Measurements from ENCODE around the gene LIMA1.
"Not testable (repeated sequence)": the region's sequence is repeated elsewhere in the genome, so short reads cannot be mapped to it uniquely, and the experiment has no call there.

Gene LIMA1

DNA sequence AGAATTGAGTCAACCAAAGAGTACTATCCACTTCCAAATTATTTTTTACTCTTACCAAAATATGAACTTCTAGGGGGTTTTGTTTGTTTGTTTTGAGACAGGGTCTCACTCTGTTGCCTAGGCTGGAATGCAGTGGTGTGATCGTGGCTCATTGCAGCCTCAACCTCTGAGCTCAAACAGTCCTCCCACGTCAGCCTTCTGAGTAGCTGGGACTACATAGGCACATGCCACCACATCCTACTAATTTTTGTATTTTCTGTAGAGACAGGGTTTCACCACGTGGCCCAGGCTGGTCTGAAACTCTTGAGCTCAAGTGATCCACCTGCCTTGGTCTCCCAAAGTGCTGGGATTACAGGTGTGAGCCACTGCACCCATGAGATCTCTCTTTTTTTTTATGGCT lies 7.4 kb upstream of the LIMA1 start:
- not testable (repeated sequence) for H3K27ac ChIP-seq; DNase-seq (ENCODE audit: low read depth, low spot score)

DNA sequence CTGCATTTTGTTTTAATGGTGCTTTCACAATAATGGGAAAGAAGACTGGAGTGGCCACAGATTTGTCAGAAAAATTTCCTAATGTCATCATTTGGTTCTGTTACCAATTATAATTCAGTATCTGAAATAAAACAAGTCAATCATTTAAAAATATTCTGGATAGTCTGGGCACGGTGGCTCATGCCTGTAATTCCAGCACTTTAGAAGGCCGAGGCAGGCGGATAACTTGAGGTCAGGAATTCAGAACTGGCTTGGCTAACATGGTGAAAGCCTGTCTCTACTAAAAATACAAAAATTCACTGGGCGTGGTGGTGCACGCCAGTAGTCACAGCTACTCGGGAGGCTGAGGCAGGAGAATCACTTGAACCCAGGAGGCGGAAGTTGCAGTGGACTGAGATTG lies 4.0 kb upstream of the LIMA1 start:
- no peak for DNase-seq (ENCODE audit: low read depth, low spot score)
- H3K27ac ChIP-seq = no peak overlapping the region

GRCh38 chr12:50285253-50285652 lies 1.9 kb upstream of the LIMA1 start:
- DNase-seq (ENCODE audit: low read depth, low spot score) = no peak
- no peak overlapping the region for H3K27ac ChIP-seq

DNA sequence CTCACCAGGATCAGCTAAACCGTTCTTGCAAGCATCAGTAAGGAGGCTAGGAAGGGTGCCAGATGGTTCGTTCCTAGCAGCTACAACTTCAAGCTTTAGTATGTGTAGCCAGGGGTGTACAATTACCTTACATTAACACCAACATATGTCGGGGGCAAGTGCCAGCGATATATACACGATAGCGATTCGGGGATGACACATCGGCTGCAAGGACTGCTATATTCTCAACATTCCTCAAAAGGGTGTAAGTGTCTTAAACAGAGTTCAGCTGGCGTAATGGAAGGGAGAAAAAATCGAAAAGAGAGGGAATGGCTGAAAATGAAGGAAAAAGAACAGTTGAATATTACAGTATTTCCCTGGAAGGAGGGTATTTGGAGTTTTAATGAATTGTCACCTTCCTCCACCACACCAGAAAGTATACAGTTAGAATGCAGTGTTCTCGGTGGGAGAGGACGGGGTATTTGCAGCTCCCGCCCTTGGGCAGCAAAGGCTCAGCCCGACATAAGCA lies 545 bp downstream of the LIMA1 start:
- DNase-seq (ENCODE audit: low read depth, low spot score) = no peak
- H3K27ac ChIP-seq = peak overlapping the region; percentile 47

DNA sequence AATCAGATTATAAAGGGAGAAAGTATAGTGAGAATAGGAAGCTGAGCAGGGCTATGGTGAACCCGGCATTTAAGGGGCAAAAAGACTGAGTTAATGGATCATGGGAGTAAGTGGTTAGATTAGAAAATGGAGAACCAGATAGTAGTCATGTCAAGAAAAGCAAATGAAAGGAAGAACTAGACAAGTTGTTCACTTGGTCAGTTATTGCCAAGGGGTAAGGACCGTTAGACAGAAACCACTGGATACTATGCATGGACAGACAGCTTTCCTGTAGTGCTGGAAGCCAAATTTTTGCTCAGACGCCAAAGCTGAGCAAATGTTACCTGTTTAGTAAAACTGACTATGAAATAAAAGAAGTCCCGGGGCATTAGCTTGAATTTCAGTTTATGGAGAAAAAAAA lies 3.8 kb downstream of the LIMA1 start:
- DNase-seq (ENCODE audit: low read depth, low spot score) = no peak
- H3K27ac ChIP-seq = no peak overlapping the region

DNA sequence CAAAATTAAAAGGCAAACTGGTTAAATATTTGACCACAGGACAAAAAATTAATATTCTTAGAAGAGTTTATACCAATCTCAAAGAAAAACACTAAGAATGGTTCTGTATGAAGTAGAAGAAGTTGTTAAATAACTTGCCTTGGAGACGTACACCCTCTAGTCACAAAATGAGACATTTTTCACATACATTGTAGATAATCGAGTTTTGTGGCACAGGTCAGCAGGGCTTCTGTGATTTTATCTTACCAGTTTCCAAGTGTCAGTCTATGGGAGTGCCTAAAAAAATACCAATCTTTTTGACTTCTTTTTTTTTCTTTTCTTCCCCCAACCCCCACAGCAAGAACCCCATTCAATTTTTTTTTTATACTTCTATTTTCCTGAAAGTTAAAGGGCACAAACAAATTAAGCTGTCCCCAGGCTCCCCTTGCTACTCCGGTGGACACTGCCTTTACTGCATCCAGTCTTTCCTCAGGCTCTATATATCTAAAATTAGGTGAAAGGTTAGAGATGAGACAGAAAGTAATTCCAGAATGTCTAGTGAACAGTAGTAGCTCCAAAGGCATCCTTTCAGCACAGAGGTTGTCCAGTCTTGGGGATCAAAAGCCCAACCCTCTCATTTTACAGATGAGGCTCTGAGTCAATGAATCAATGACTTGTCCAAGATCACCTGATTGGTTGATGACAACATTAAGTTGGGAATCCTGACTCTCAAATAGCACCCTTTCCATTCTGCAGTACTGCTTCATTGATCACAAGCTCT lies 6.2 kb downstream of the LIMA1 start:
- DNase-seq (ENCODE audit: low read depth, low spot score) = no peak
- no peak overlapping the region for H3K27ac ChIP-seq

DNA sequence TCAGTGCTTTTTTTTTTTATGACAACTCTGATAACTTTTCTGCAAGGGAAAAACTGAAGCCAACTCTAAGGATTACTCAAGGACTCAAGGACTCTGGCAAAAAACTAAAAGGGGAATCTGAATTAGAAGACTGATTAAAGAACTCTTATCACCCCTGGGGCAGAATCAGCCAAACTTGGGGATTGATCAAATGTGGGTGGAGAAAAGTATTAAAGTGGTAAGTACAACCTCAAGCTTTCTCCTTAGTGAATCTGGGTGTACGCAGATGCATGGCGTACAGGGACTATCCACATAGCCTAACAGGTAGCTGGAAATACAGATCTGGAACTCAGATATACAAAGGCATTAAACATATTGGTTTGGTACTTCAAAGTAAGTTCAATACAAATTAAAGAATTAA lies 7.3 kb downstream of the LIMA1 start:
- DNase-seq (ENCODE audit: low read depth, low spot score) = no peak
- peak overlapping the region; percentile 49 for H3K27ac ChIP-seq

GRCh38 chr12:50275556-50275955 lies 7.8 kb downstream of the LIMA1 start:
- no peak for DNase-seq (ENCODE audit: low read depth, low spot score)
- H3K27ac ChIP-seq = peak overlapping the region; percentile 49

DNA sequence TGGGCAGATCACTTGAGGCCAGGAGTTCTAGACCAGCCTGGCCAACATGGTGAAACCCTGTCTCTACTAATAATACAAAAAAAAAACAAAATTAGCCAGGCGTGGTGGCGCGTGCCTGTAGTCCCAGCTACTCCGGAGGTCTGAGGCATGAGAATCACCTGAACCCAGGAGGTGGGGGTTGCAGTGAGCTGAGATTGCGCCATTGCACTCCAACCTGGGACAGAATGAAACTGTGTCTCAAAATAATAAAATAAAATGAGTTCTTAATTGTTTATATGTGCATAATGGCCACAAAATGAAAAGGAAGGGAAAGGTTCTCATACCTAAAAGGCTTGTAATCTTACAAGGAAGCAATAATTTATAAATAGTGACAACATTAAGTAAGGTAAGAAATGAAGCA lies 8.2 kb downstream of the LIMA1 start:
- not testable (repeated sequence) for DNase-seq (ENCODE audit: low read depth, low spot score)

GRCh38 chr12:50271724-50272247 lies 11.5 kb downstream of the LIMA1 start:
- H3K27ac ChIP-seq = no peak overlapping the region
- no peak for DNase-seq (ENCODE audit: low read depth, low spot score)

More for the DNA sequence above, 8.2 kb downstream of the LIMA1 start:
- H3K27ac ChIP-seq = peak overlapping the region; percentile 49

DNA sequence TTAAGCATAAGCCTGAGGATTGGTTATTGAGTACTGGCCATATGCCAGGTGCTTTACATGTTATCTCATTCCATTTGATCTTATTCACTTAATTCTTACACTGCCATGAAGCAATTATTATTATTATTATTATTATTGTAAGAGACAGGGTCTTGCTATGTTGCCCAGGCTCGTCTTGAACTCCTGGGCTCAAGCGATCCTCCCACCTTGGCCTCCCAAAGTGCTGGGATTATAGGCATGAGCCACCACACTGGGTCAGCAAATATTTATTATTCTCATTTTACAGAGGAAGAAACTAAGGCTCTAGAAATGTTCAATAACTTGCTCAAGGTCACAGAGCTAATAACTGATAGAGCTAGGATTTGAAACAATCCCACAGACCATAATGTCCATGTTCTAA lies 14.8 kb downstream of the LIMA1 start:
- DNase-seq (ENCODE audit: low read depth, low spot score) = no peak
- no peak overlapping the region for H3K27ac ChIP-seq

DNA sequence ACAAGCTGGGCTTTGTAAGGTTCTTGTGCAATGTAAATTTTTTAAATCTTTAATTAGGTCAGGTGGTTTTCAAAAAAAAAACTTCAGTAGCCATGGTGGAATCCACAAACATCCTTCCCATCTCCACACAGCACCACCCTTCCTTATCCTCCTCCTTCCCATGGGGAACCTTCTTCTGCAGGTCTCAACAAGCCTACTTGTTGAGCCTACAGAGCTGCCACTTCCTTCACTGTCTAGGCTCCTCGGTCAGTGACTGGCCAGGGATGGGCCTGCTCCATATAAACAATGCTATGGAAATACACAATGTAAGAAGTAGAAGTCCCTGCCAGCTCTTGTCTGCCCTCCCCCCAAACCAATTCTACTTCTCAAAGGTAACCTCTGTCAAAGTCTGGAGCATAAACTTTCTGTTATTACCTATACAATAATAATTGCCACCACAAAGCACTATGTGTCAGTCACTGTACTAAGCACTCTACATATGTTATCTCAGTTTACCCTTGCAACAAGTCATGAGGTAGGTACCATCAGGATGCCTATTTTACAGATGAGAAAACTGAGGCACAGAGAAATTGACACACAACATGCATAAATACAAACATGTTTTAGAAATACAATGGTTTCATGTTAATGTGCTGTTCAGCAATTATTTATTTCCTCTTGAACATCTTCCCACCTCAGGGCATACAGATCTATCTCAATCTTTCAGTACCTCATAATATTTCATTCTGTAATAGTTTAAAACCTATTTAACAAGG lies 17.4 kb downstream of the LIMA1 start:
- DNase-seq (ENCODE audit: low read depth, low spot score) = no peak

GRCh38 chr12:50263832-50264231 lies 19.5 kb downstream of the LIMA1 start:
- no peak overlapping the region for H3K27ac ChIP-seq
- DNase-seq (ENCODE audit: low read depth, low spot score) = no peak

More for the DNA sequence above, 17.4 kb downstream of the LIMA1 start:
- peak overlapping the region; percentile 43 for H3K27ac ChIP-seq

DNA sequence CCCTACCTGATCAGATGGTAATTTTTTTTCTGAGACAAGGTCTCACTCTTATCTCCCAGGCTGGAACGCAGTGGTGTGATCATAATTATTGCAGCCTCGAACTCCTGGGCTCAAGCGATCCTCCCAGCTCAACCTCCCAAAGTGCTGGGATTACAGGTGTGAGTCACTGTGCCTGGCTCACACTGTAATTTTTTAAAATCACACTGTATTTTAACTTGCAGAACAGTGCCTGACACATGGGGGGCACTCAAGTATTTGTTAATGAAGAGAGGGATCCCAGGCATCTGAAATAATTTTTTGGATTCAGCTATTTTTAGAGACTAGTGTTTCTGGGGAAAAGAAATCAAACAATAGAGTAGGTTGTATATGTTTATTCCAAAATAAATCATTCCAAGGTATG lies 21.7 kb downstream of the LIMA1 start:
- no peak overlapping the region for H3K27ac ChIP-seq

GRCh38 chr12:50258167-50258551 lies 25.2 kb downstream of the LIMA1 start:
- no peak for DNase-seq (ENCODE audit: low read depth, low spot score)
- peak overlapping the region; percentile 73 for H3K27ac ChIP-seq

More for the DNA sequence above, 21.7 kb downstream of the LIMA1 start:
- DNase-seq (ENCODE audit: low read depth, low spot score) = no peak

GRCh38 chr12:50257236-50258166 lies 25.8 kb downstream of the LIMA1 start:
- H3K27ac ChIP-seq = peak overlapping the region; percentile 73

DNA sequence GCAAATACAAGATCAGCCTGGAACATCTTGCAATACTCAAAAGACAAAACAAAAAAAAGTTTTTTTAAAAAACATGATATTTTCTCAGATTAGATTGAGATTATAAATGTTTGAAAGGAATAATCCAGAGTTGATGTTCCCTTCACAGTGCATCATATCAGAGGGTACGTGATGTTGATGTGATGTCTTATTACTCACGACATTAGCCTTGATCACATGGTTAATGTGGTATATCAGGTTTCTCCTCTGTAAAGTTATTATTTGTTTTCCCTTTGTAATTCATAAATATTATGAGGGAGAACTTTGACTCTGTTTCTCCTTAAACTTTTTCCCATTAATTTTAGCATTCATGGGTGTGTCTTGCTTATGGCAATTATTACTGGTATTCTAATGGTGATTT lies 26.6 kb downstream of the LIMA1 start:
- peak overlapping the region; percentile 73 for H3K27ac ChIP-seq
- no peak for DNase-seq (ENCODE audit: low read depth, low spot score)

More at GRCh38 chr12:50257236-50258166, 25.8 kb downstream of the LIMA1 start:
- no peak for DNase-seq (ENCODE audit: low read depth, low spot score)

GRCh38 chr12:50252977-50253602 lies 30.2 kb downstream of the LIMA1 start:
- DNase-seq (ENCODE audit: low read depth, low spot score) = no peak
- peak overlapping the region; percentile 11 for H3K27ac ChIP-seq

GRCh38 chr12:50251619-50252252 lies 31.6 kb downstream of the LIMA1 start:
- DNase-seq (ENCODE audit: low read depth, low spot score) = no peak
- peak overlapping the region; percentile 11 for H3K27ac ChIP-seq
